Stimulated activated CD4-positive, alpha-beta T cell treated with anti-CD3 and anti-CD28 coated beads, Interleukin-12 subunit alpha, Interleukin-12 subunit beta, amount 100 ng/mL, for 48 hours (primary cell): ENCODE results near the gene MFSD6L.
"Not testable (repeated sequence)": the region's sequence is repeated elsewhere in the genome, so short reads cannot be mapped to it uniquely, and the experiment has no call there.

Experiments
- DNase-seq, 3 donors: peaks; one replicate each; pipeline ENCODE4 v3.0.0-alpha.2; 2020; ENCODE audit warnings: low read depth in 2 of 3, low spot score in 1 of 3

Gene MFSD6L

DNA sequence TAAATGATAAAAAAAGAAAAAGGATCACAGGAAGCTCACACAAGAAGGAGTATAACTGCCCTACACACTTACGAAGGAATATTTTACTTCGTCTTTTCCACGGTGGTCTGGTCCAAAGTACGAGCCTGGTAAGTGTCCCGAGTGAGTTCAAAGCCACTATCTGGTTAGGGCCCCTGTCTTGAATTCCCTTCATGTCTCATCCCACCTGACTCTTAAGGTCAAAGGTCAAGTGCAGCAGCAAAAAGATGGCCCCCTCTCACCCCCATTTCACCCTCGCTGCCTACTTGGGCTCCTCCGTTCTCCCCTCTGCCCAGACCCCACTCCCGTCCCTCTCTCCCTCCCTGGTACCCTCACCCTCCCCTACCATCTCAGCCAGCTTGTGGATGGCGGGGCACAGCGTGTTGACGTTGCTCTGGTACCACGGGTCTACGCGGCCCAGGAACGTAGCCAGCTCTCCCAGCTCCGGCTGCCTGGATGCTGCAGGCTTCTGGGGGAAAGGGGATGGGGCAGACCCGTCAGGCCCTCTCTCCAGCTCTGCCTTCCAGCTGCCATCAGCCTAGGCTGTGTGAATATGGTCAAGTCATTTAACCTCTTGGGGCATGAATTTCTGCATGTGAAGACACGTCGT lies 27.8 kb upstream of the MFSD6L start:
- no peak for DNase-seq

DNA sequence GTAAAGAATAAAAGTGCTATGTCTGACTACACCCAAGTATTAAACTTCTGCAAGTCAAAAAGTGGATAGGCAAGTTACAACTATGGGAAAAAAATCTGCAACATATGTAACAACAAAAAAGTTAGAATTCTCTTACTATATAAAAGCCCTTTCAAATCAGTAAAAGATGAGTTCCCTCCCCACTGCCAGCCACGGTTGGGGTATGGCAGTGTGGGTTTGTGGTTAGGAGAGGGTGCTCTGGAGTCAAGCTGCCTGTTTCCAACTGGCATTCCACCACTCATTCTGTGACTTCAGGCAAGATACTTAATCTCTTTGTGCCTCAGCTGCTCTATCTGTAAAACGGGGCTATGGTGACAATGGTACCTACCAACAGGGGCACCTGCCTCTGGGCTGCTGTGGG lies 26.6 kb upstream of the MFSD6L start:
- no peak for DNase-seq

DNA sequence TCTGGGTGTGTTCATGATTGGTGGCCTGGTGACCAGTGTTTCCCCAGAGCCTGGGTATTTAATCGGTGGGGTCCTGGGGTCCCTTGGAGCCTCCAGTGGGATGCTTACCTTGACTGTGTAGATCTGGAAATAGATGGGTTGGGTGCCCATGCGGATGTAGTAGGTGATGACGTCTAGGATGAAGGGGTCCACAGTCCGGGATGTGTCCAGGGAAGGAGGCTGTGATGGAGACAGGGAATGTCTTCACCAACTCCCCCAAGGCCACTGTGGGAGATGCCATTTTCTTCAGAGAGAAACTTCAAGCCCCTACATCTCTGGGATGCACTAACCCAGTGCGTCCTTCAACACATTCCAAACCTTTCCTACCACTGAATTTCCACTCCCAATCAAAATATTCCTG lies 24.1 kb upstream of the MFSD6L start:
- DNase-seq, result no peak

DNA sequence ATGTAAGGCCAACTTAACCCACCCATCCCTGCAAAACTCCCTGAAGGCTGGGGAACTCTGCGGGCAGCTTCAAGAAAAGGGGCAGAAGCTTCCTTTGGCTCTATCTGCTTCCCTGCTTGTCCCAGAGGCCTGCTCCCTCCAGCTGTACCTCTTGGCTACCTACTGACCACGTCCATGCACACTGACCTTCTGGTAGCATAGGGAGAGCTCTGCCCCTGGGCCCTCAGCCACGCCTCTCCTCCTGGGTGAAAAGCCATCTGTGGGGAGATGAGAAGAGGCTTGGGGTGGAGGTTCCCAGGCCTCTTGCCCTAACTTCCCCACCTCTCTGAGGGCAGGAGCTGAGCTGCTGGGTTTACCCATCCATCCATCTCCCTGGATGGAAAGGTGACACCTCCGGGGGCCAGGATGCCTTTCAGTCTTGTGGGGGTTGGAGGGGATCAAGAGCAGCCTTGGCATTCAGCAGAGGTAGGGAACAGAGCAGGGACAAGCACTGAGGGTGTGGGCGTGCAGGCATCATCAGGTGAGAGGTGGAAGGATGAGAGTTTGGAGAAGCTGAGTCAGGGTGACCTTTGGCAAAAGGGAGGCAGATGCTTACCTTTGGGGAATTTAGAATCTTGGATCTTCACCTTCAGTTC lies 23.4 kb upstream of the MFSD6L start:
- no peak for DNase-seq

DNA sequence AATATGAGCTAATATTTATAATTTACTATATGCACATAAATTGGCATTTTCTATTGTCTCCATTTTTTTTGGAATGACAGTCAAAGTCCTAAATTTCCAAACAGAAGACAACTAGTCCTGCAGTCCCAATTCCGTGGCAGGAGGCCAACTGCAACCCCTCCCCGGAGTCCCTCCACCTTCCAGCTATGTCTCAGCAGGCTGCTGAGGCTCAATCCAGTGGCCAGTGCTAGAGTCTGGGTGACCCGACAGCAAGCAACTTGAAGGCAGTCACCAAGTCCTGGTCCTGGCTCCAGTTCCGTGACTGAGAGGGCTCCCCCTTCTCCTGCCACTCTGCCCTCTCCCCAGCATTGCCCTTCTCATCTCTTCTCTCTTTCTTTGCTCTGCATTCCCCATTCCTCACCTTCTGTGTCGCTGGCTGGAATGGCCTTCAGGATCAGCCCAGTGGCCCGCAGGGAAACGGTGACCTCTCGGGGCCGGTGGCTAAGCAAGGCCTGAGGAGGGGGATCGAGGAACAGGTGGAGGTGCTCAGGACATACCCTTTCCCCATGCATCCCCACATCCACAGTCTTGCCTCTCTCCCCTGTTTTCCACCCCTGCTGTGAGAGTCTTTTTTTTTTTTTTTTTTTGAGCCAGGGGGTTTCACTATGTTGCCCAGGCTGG lies 22.4 kb upstream of the MFSD6L start:
- no peak for DNase-seq

DNA sequence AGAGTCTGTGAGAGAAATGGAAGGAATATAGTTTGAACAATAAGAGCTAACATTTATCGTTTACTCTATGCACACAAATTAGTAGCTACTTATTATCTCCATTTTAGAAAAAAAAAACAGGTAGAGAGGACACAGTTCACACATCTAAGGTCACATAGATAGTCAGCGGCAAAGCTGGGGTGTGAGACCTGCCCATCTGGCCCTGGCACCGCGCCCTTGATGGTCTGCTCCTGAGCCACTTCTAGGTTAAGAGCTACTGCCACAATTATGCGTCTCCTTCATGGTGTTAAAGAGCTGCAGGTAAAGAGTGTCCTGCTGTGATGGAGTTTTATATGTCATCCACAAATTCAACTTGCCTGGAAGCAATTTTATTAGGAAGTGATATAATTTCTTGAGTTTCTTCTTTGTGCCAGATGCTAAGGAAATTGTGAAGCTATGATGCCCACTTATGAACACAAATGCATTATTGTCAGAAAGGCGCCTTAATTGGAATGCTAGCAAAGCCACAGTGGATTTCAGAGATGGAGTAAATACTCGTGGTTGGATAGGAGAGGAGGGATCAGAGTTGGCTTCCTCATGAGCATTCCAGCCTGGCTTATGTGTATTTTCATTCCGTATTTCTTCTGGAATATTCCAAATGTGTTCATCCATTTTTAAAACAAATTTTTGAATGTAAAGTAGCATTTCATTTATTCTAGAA lies 21.3 kb upstream of the MFSD6L start:
- DNase-seq, result no peak

DNA sequence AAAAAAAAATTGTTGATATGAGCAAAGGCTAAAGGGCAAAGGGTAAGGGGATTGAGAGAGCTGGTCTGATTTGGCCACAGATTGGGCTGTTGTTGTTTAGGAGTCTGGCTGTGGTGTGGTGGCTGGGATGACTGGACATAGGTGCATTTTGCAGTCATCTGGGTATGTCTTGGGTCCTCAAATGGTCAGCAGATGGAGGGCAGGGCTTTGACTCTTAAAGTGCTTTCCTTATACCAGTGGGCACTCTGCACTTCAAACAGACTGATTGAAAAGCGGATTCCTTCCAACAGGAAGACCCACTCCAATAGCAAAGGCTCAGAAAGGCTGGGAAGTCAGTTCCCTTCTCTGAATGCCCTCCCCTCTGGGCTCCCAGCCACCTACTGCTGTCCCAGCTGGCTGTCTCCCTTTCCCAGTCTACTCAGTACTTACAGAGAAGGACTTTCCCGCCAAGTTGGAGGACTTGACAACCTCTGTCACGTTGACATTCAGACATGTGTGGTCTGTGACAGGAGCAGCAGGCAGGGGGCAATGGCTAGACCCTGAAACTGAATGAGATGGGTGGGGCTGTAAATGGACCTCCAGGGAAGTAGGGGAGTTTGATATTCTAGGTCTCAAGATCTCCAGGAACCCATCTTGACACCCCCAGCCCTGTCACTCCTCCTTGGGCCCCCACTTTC lies 19.6 kb upstream of the MFSD6L start:
- DNase-seq, result no peak

DNA sequence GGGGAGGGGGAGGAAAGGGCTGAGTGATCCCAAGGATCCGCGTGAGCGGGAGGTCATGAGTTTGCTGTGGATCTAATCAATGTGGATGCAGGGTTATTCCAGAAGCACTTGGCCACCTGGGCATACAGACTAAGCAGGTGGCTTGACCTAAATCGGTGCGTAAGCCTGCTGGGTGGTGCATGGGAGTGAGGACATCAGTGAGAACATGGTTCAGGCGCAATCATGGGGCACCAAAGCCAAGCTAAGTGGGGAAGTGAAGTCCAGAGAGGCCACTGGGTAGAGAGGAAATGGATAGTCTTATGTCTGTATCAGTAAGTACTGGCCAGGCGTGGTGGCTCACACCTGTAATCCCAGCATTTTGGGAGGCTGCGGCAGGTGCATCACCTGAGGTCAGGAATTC lies 18.9 kb upstream of the MFSD6L start:
- DNase-seq, result no peak

DNA sequence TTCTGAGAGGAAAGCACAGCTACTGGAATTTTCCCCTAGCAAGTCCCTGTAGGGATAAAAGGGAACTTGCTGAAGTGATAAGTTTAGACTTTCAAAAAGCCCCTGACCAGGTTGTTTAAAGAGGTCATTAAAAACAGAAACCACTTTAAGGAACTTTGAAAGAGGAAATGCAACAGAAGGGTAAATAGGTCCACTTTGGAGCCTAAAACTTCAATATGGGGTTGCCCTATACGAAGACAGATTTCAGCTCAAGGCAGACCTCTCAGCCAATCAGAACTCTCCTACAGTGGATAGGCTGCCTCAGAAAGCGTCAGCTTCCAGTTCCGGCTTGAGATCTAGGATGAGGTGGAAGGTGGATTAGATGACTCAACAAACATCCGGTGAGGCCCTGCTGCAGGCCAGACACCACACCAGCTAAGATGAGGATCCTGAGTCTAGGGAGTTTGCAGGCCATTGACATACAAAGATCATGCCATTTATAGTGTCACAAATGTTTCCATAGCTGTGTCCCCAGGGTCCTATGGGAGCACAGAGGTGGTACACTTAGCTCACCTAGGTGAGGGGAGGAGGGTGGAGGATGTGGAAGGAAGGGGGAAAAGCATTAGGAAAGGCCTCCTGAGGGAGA lies 7.9 kb upstream of the MFSD6L start:
- DNase-seq, result no peak

DNA sequence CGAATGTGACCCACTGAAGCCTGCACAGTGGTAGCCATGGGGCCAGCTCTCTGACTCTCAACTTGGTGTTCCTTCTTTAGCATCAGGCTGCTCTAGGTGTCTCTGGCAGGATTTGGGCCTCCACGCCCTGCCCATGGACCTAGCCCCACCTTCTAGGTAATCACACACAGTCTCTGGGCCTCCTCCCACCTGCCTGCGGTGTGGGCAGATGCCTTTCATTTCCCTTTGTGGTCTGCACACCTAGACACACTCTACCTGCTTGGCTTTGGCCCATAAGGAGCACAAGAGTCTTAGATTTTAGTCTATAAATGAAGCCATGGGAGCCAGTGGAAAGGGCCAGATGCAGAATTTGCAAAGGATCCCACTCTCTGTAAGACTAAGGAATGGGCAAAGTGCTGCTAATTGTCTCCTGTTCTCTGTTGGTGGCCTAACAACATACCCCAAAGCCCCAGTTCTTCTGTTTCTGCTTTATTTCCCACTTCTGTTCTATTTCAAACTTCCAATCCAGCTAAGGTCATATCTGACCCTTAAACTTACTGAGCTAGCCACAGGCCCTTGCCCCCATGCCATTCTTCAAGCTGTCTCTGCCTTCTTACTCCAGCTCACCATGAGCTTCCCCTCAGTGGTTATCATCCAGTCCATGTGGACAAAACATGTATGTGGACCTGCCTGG lies 7.2 kb upstream of the MFSD6L start:
- DNase-seq, result no peak

DNA sequence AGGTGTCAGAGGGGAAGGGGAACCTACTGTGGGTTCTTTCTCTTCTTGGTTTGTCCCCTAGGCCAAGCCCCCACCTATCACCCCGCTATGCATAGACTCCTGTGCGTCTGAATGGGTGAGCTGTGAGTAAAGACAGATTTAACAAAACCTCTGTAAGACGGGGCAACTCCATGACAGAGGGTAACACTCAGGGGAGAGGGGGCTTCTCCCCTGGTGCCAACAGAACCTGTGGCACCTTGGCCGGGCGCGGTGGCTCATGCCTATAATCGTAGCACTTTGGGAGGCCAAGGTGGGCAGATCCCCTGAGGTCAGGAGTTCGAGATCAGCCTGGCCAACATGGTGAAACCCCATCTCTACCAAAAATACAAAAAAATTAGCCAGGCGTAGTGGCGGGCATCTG lies 6.2 kb upstream of the MFSD6L start:
- DNase-seq, result not testable (repeated sequence)

DNA sequence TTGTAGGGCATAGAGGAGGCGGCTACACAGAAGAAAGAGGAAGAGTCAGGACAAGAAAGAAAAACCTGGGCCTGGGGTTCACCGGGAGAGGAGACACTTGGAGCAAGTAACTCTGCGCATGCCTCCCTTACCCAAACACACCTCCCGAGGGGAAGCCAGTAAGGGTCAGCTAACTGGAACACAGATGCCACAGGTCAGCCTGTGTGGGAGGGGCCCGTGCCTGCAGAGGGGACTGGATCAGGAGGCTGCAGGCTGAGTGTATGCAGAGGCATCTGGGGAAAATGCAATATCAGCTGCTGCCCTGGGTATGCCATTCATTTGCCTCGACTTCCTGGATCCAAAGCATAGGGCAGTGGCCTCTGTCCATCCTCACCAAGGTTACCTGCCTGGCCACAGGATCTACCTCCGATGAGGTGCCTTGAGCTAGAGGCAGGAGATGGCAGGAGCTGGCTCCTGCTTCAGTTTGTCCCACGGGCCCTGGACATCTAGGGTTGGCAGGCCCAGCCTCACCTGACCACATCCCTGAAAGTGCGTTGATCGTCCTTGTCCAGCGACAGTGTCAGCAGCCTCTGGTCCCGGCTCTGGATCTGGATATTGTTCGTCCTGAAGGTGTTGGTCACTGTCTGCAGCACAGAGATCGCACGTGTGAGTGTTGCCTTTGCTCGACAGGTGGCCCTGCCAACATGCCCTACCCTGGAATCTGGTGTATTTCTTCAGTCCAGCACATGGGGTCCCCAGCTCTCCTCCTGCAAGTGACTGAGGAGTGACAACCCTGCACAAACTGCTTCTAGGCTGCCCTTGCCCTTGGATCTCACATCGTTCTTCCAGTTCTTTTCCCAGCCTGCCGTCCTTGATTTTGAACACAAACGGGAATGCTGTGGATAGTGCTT lies 4.6 kb upstream of the MFSD6L start:
- DNase-seq, result no peak

DNA sequence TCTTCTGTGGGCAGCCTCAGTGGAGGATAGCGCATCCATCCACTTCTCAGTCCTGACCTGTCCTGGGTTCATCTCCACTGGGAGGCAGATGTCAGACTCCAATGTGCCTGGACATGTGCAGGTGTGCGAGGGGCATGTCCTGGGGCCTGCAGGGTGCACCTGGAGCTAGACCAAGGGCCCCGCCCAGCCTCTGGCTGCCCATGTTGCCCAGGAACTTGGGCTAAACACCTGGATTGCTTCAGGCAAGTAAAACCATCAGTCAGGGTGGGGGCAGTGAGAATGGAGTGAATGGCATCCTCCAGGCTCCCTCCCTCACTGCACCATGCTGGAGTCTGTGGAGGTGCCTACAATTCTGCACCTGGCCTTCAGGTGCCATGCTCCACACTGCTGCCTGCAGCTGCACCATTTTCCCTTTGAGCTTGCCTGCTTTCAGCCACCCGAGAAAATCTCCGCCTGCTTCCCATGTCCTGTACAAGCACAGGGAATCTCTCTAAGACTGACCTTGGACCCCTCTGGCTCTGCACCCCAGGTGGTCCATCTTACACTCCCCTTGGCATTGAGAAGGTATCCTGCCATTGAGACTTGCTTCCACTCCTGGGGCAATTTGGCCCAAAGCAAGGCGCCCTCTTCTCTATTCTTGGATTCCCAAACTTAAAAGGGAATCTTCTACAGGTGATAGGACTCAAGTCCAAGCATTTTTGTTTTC lies 2.1 kb upstream of the MFSD6L start:
- DNase-seq, result no peak

DNA sequence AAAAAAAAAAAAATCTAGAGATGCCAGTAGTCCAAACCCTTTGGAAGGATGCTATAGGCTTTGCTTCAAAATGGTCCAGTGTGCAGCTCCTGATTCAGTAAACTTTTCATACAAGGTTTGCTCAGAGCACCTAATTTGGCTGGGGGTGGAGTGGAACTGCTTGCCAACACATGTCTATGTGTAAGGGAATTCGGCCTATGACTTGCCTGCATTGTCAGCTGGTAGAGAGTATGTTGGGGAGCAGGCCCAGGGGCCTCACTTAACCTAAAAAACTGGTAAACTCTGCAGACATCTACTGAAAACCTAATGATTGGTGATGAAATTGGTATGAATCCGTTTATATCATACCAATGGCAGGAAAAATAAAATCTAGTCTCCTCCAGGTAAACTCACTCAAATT lies 1.5 kb upstream of the MFSD6L start:
- DNase-seq, result no peak

DNA sequence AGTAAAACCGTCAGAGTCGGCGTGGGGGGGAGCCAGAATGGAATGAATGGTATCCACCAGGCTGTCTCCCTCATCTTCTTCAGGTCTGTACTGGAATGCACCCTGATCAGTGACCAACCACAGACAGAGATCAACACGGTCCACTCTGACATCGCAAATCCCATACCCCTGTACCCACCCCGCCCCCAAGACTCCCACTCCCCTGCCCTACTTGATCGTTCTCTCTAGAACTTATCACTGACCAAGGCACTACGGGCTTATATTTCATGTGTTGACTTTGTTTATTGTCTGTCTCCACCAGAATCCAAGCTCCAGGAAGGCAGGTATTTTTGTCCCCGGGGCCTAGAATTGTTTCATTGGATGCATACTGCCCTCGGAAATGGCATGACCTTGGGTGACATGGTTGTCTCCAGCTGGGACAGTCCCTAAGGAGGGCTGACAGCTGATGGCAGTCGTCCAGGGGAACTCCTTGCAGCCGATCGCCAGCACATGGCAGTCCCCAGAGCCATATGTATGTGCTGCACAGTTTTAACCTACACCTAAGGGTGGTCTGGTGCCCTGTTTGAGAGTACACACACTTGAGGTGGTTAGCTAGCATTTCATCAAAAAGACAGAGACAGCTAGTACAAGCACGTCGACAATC lies 526 bp upstream of the MFSD6L start:
- DNase-seq, result no peak

DNA sequence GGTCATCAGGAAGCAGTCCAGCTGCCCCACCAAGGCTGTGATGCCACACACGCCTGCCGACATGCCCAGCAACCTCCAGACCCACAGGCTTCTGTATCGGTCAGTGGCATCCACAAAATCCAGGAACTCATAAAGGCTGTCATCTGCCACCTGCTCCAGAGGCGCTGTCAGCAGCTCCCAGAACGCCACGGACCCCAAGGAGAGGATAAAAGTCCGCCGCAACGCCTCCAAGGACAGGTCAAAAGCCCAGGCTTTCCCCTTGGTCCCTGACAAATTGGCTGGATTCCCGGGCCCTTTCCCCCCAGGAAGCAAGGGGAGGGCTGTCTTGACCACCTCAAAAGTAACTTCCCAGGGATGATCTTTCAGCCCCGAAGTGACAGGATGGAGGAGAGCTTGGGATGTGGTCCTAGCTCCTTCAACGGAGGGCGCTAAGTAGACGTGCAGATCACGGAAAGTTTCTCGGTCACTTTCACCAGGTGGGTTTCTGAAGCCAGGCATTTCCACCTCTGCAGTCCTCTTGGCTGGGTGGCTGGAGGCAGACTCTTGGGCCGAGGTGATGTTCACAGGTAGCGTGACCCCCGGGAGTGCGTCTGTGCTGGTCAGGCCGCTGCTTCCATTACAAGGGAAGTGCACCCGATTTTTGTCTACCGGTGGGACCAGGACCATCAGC lies 854 bp downstream of the MFSD6L start:
- DNase-seq, result no peak

DNA sequence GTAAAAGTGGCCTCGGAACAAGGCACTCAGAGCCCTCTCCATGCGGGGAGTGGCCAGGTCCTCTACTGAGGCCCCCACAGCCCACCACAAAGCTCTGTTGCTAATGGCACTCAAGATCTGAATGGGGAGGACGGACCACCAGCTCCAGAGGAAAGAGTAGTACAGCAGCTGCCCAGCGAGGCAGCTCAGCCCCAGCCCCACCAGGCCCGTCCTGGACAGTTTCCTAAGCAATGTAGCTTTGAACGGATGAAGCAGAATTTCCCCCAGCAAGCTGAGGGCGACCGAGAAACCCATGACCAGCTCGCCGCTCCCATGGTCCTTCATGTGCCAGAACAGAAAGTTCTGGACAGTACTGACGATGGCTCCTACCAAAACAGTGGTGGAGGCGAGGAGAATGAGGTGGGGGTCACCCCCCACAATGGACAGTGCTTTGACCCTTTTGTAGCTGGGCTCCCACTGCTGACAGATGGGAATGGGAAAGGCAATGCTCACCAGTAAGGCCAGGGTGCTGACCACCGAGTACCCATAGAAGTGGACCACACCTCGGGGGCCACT lies 1.5 kb downstream of the MFSD6L start:
- no peak for DNase-seq

DNA sequence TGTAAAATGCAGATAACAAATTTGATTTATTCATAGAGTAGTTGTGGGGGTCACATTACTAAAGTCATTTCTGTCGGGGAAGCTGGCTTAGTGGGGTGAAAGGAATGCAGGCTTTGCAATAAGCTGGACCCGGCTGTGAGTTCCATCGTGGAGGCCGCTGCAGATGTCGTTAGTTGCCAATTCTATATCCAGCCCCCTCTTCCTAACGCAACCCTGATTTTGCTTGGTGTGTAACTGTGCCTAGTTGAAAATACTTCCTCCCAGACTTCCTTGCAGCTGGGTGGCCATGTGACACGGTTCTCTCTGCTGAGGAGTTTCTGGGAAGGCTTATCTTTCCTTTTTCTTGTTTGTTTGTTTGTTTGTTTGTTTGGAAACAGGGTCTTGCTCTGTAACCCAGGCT lies 4.5 kb downstream of the MFSD6L start:
- no peak for DNase-seq
